ENCODE data around the gene FAM50A.

The FAM50A gene

GRCh38 chrX:154465601-154466000 lies 21.7 kb downstream of the FAM50A start:
- DNase-seq (ENCODE audit: low spot score), result no peak

- no peak for DNase-seq (ENCODE audit: low spot score)
Measured at GRCh38 chrX:154466036-154466435, 22.1 kb downstream of the FAM50A start.

- DNase-seq (ENCODE audit: low spot score), result no peak
Measured at GRCh38 chrX:154466907-154467306, 23.0 kb downstream of the FAM50A start.

GRCh38 chrX:154467556-154467955 lies 23.6 kb downstream of the FAM50A start:
- no peak for DNase-seq (ENCODE audit: low spot score)

- DNase-seq (ENCODE audit: low spot score), result no peak
Measured at GRCh38 chrX:154468217-154468616, 24.3 kb downstream of the FAM50A start.

- no peak for DNase-seq (ENCODE audit: low spot score)
Measured at GRCh38 chrX:154469114-154469513, 25.2 kb downstream of the FAM50A start.

- no peak for DNase-seq (ENCODE audit: low spot score)
Measured at GRCh38 chrX:154469880-154470279, 25.9 kb downstream of the FAM50A start.

GRCh38 chrX:154470434-154470833 lies 26.5 kb downstream of the FAM50A start:
- DNase-seq (ENCODE audit: low spot score), result no peak

- DNase-seq (ENCODE audit: low spot score), result no peak
Measured at GRCh38 chrX:154470914-154471568, 27.1 kb downstream of the FAM50A start.

GRCh38 chrX:154471839-154472684 lies 28.1 kb downstream of the FAM50A start:
- DNase-seq (ENCODE audit: low spot score), result no peak

- DNase-seq (ENCODE audit: low spot score), result no peak
Measured at GRCh38 chrX:154472685-154473632, 29.0 kb downstream of the FAM50A start.

GRCh38 chrX:154473683-154474082 lies 29.7 kb downstream of the FAM50A start:
- no peak for DNase-seq (ENCODE audit: low spot score)

GRCh38 chrX:154476821-154477220 lies 32.9 kb downstream of the FAM50A start:
- DNase-seq (ENCODE audit: low spot score), result peak; percentile 24

- DNase-seq (ENCODE audit: low spot score), result no peak
Measured at GRCh38 chrX:154477891-154478477, 34.0 kb downstream of the FAM50A start.

- DNase-seq (ENCODE audit: low spot score), result peak; percentile 88
Measured at GRCh38 chrX:154478728-154479622, 35.0 kb downstream of the FAM50A start, which contains the start of gene LAGE3. LAGE3 (minus strand) TSS chrX:154479281; CDS start chrX:154478915, 366 bp downstream.

- DNase-seq (ENCODE audit: low spot score), result no peak
Measured at GRCh38 chrX:154481195-154481594, 37.3 kb downstream of the FAM50A start.

- DNase-seq (ENCODE audit: low spot score), result no peak
Measured at GRCh38 chrX:154481911-154482601, 38.1 kb downstream of the FAM50A start.

GRCh38 chrX:154482786-154483185 lies 38.8 kb downstream of the FAM50A start:
- no peak for DNase-seq (ENCODE audit: low spot score)

GRCh38 chrX:154483325-154483724 lies 39.4 kb downstream of the FAM50A start:
- DNase-seq (ENCODE audit: low spot score), result no peak
